SH-SY5Y (cell line): ENCODE results near the gene KLK3.

Experiments used
- GATA2 ChIP-seq: IDR thresholded peaks from 2 replicates; pipeline ENCODE4 v1.6.1; 2011; ENCODE audit warnings: mild to moderate bottlenecking, low read depth, low read length
- GATA3 ChIP-seq: IDR thresholded peaks from 2 replicates; pipeline ENCODE4 v1.6.1; 2011; ENCODE audit warnings: low read depth, mild to moderate bottlenecking, low read length, moderate library complexity

DNA sequence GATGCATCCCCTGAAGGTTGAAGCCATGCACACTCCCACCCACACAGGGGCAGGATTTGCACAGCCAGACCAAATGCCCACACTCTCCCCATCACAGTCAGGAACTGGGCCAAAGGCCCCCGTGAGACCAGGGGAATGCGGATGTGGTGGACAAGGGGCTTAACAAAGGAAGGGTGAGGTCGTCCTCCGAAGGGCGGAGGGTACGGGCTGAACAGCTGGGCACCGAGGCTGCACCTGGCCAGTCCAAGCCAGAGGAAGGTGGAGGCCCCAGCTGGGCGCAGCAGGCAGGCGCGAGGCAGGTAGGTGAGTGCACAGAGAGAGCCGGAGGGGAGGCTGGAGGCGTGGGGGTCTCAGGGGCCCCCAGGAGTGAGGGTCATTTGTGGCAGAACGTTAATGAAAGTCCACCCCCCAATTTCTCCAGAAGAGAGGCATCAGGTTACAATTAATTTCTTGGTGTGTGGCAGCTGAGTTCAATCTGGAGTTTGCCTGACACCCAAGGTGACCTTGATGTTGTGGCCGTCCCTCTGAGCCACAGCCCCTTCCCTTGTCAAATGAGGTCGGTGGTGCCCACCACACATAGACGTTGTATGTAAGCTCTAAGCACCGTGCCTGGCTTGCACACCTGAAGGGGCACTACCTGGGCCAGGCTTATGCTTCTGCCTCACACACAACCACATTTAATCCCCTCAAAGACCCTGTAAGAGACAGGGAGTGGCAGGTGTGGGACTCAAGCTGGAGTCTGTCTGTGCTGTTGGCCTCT is 24.3 kb upstream of the KLK3 start:
- TF ChIP-seq GATA2 (no peak), GATA3 (no peak)
